Common myeloid progenitor, CD34-positive (primary cell): ENCODE data around the gene XYLB. TPM values are rescaled to one million over a fixed set of nuclear protein-coding genes. Genes with fewer than 3 reads are reported as not detected.
A peak's percentile ranks its signal among the peaks of the same experiment; 100 is the strongest.
"Not testable (repeated sequence)": the region's sequence is repeated elsewhere in the genome, so short reads cannot be mapped to it uniquely, and the experiment has no call there.

Experiments used
- CTCF ChIA-PET: fragments of 350-600 bp; sonication (Branson Sonifier 250); formaldehyde crosslinking; loops from one replicate; lab custom pipeline; 2021; ENCODE audit warnings: antibody characterized with exemption; lab: Charles Lee
- POLR2A ChIA-PET: fragments of 350-600 bp; sonication (Branson Sonifier 250); formaldehyde crosslinking; loops from one replicate; lab custom pipeline; 2021; ENCODE audit warnings: antibody characterized with exemption; lab: Charles Lee
- DNase-seq, 3 donors: peaks; one replicate each; pipeline versions ENCODE4 v3.0.0 to v3.0.0-alpha.2; 2013
- H3K27ac ChIP-seq, 2 experiments: 1 replicate in 1 of 2; 2 replicates in 1 of 2; pipeline ENCODE4 v1.7.0; 2013; ENCODE audit warnings: inconsistent platforms in 2 of 2, low read length in 2 of 2, mild to moderate bottlenecking in 2 of 2, low read depth in 1 of 2, moderate library complexity in 1 of 2; ENCODE audit not compliant: severe bottlenecking in 2 of 2, insufficient read depth in 1 of 2, poor library complexity in 1 of 2
- H3K27me3 ChIP-seq, 5 experiments: replicated peaks in 2 of 5; 1 replicate in 3 of 5; 2 replicates in 2 of 5; pipeline versions ENCODE4 v1.6.1 to v1.7.0; 2013; ENCODE audit warnings: low read length in 4 of 5, mild to moderate bottlenecking in 2 of 5, moderate library complexity in 2 of 5, inconsistent platforms in 1 of 5; ENCODE audit not compliant: insufficient read depth in 5 of 5, control insufficient read depth in 4 of 5
- H3K36me3 ChIP-seq, 4 experiments: 1 replicate in 2 of 4; 2 replicates in 2 of 4; pipeline versions ENCODE4 v1.6.1 to v1.7.0; 2013; ENCODE audit warnings: low read length in 3 of 4, control low read depth in 1 of 4, mild to moderate bottlenecking in 1 of 4; ENCODE audit not compliant: control insufficient read depth in 4 of 4, insufficient read depth in 4 of 4
- H3K4me1 ChIP-seq, 4 experiments: 1 replicate in 3 of 4; 2 replicates in 1 of 4; pipeline versions ENCODE4 v1.6.1 to v1.7.1; 2013; ENCODE audit warnings: low read length in 3 of 4, mild to moderate bottlenecking in 3 of 4, control low read depth in 1 of 4, inconsistent platforms in 1 of 4, moderate library complexity in 1 of 4; ENCODE audit not compliant: control insufficient read depth in 4 of 4, insufficient read depth in 4 of 4; ENCODE audit errors: control extremely low read depth in 1 of 4
- H3K4me3 ChIP-seq, 7 experiments: 1 replicate in 4 of 7; 2 replicates in 3 of 7; pipeline versions ENCODE4 v1.5.1 to v1.7.0; 2013; ENCODE audit warnings: mild to moderate bottlenecking in 7 of 7, low read length in 6 of 7, moderate library complexity in 6 of 7, inconsistent platforms in 2 of 7, low read depth in 2 of 7, control low read depth in 1 of 7; ENCODE audit not compliant: insufficient read depth in 4 of 7, control insufficient read depth in 1 of 7; ENCODE audit errors: extremely low read depth in 1 of 7
- H3K9me3 ChIP-seq, 5 experiments: 1 replicate in 4 of 5; 2 replicates in 1 of 5; pipeline versions ENCODE4 v1.6.1 to v1.7.1; 2013; ENCODE audit warnings: low read length in 4 of 5, mild to moderate bottlenecking in 2 of 5, inconsistent platforms in 1 of 5, low read depth in 1 of 5, moderate library complexity in 1 of 5; ENCODE audit not compliant: control insufficient read depth in 4 of 5, insufficient read depth in 2 of 5; ENCODE audit errors: control extremely low read depth in 1 of 5
- WGBS: methylation state at CpG from one replicate; pipeline ENCODE4 v1.1.5; 2013; ENCODE audit not compliant: insufficient coverage; 5-methylcytosine and 5-hydroxymethylcytosine counted together
- polyA plus RNA-seq: library from polyadenylated mRNA; unstranded; fragments of 120-200 nt; gene quantifications from one replicate; pipeline ENCODE4 v1.2.1, GENCODE V29; 2013

XYLB gene
- 1.6 TPM for polyA plus RNA-seq

DNA sequence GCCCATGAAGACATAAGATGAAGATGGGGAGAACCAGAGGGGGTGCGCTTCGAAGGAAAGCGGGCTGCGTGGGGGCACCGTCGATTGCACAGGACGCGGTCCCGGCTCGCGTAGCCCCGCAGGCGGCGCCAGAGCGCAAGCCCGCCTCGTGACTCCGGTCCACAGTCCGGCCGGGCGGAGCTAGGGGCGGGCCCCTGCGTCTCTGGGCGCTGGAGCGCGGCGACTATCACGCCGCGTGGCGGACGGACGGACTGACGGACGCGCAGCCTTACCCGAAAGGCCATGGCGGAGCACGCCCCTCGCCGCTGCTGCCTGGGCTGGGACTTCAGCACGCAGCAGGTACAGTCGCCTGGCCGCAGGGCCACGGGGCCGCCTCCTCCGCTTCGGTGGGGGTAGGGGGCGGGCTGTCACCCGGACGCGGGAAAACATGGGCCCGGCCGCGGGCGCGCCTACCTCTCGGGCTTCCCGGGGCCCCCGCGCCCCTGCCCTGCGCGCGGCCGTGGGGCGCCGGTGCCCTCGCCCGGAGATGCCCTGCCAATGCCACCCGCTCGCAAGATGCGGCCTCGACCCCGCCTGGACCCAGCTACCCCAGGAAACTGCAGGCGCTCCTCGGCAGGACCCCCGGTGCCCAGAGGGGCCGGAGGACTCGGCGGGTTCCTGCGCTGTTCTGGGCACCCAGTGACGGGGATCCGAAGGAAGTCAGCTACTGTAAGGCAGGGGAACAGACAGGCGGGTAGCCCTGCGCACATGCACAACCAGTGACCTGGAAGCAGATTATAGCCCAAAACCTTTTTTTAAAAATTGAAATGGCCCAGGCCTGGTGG lies at the start of gene XYLB:
Gene XYLB, plus strand, starts transcription at position 199 of the 824 bp plus-strand sequence. Its CDS starts 84 bp downstream, at position 283.
- peak within 1 kb of the TSS; percentile 28 to 86 (median 75) for H3K4me3 ChIP-seq
- peak within 1 kb of the TSS in 1 of 2 experiments; percentile 25 for H3K27ac ChIP-seq
- WGBS = under 1% methylated on average over 72 of the region's 85 CpGs
- H3K9me3 ChIP-seq = no peaks in the 10 kb centered on the region
- H3K4me1 ChIP-seq = peaks cover 0 to 14% (median 9%) of the 10 kb centered on the region in 4 experiments
- DNase-seq = peak; percentile 73 to 81 (median 80)
- no peaks in the 10 kb centered on the region for H3K27me3 ChIP-seq
- POLR2A ChIA-PET = no interaction called here
- CTCF ChIA-PET = interaction anchor here (0.7 to 5.9 kb wide), 29 partner anchors 9 to 497 kb away, joined by 3 to 98 read pairs (median 4); partner anchors contain the start of gene ACAA1
- peaks cover 0 to 10% (median 0%) of the 10 kb centered on the region in 4 experiments for H3K36me3 ChIP-seq

DNA sequence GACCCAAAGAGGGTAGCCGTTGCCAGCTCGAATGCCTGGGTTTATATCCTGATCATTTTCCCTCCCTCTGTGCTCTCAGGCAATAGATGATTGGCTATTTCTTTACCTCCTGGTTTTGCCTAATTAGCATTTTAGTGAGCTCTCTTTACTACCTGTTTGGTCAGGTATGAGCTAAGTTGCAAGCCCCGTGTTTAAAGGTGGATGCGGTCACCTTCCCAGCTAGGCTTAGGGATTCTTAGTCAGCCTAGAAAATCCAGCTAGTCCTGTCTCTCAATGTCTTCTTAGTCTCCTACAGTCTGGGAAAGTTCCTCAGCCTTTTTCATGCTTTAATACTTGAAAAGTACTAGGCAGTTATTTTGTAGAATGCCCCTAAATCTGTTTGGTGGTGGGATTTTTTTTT lies 49.5 kb upstream of the XYLB start:
- H3K27ac ChIP-seq, H3K27me3 ChIP-seq, H3K4me3 ChIP-seq, H3K9me3 ChIP-seq, H3K4me1 ChIP-seq, H3K36me3 ChIP-seq, DNase-seq, POLR2A ChIA-PET: not testable (repeated sequence)
- WGBS = 93% methylated on average over 4 of the region's 4 CpGs
- CTCF ChIA-PET = interaction anchor here (0.8 to 1.5 kb wide), 3 partner anchors 49 to 177 kb away, joined by 3 to 4 read pairs (median 4); partner anchors contain the start of gene XYLB

DNA sequence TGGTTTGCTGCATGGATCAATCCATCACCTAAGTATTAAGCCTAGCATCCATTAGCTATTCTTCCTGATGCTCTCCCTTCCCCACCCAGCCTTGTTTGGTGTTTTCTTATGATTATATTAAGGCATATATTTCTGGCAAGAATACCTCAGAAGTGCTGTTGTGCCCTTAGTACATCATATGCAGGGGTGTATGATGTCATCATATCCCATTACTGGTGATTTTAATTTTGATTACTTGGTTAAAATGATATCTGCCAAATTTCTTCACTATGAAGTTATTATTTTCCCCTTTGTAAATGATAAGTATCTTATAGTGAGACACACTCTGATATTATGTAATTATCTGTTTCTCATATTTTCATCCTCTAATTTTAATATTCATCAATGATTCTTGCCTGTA lies 49.0 kb upstream of the XYLB start:
- Histone ChIP-seq H3K4me1 (no peaks in the 10 kb centered on the region), H3K27ac (no peak overlapping the region), H3K4me3 (no peak overlapping the region), H3K36me3 (no peaks in the 10 kb centered on the region), H3K27me3 (no peaks in the 10 kb centered on the region), H3K9me3 (no peaks in the 10 kb centered on the region)
- CTCF ChIA-PET = interaction anchor here (1.0 to 1.9 kb wide), 10 partner anchors 11 to 183 kb away, joined by 3 to 10 read pairs (median 4); partner anchors contain the start of gene XYLB
- no peak for DNase-seq
- POLR2A ChIA-PET = no interaction called here

DNA sequence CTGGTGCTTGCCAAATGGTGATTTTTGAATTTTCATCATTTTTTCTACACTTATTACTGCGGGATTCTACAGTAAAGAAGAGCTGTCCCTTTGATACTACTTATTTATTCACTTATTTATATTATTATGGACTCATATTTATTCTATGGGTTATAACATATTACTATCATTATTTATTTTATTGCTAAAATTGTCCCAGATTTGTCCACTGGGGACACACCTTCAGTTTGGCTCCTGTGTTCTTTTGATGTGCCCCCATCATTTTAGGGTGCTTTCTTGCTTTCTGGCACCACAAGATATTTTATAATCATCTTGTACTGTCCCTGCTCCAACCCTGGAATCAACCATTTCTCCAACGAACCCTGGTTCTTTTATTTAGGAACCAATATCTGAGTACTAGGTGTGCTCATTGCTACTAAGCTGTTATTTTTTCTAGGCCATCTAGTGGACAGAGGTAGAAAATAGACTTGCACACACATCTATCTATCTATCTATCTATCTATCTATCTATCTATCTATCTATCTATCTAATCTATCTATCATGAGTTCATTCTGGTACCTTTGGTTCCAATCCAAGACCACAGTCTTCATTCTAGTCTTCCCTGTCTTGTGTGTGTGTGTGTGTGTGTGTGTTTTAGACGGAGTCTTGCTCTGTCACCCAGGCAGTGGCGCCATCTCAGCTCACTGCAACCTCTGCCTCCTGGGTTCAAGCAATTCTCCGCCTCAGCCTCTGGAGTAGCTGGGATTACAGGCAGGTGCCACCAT lies 48.5 kb upstream of the XYLB start:
- WGBS = 100% methylated on average over 2 of the region's 5 CpGs
- H3K27me3 ChIP-seq = no peaks in the 10 kb centered on the region
- CTCF ChIA-PET = interaction anchor here (0.6 to 1.9 kb wide), 15 partner anchors 10 to 183 kb away, joined by 3 to 10 read pairs (median 4); partner anchors contain the start of gene XYLB
- H3K27ac ChIP-seq = no peak overlapping the region
- DNase-seq = peak; percentile 14 to 34 (median 22)
- H3K36me3 ChIP-seq = no peaks in the 10 kb centered on the region
- H3K4me1 ChIP-seq = no peaks in the 10 kb centered on the region
- H3K4me3 ChIP-seq = no peak overlapping the region
- no peaks in the 10 kb centered on the region for H3K9me3 ChIP-seq
- POLR2A ChIA-PET = no interaction called here

DNA sequence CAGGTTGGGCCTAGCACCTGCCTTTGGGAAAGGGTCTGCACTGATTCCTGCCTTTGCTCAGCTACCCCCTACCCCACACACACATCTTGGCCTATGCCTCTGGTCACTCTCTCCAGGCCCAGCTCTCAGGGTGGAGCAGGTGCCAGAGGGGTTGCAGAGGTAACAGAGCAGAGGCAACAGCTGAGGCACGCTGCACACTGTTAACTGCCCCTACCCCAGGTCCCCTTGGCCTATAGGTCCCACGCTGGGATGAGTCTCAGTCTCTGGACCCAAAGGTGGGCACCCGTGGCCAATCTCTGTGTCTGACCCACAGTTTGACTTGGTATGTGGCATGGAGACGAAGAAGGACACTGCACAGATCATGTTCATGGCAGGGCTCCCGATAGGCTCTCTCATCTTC lies 39.6 kb upstream of the XYLB start:
- Histone ChIP-seq H3K4me1 (no peaks in the 10 kb centered on the region), H3K36me3 (no peaks in the 10 kb centered on the region), H3K4me3 (no peak overlapping the region), H3K27ac (no peak overlapping the region), H3K27me3 (no peaks in the 10 kb centered on the region), H3K9me3 (no peaks in the 10 kb centered on the region)
- POLR2A ChIA-PET = no interaction called here
- CTCF ChIA-PET = no interaction called here
- DNase-seq = no peak
- 98% methylated on average over 4 of the region's 5 CpGs for WGBS

DNA sequence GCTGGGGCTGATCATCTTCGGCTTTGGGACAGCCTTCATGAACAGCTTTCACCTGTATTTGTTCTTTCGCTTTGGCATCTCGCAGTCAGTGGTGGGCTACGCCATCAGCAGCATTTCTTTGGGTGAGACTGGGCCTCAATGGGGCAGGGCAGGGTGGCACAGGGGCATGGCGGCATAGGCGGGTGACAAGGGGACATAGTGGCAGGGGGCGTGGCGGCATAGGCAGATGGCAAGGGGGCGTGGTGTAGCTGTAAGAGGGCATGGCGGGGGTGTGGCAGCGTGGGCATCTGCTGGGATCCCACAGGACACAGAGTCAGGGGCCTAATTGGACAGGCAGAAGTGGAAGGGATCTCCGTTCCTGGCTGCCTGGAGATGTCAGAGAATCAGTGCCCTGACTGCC lies 39.0 kb upstream of the XYLB start:
- no peak for DNase-seq
- H3K36me3 ChIP-seq = no peaks in the 10 kb centered on the region
- ChIA-PET CTCF (interaction anchor here (1.2 kb wide), 1 partner anchor 10 kb away, joined by 3 read pairs; no protein-coding TSS in a partner anchor), POLR2A (no interaction called here)
- 100% methylated on average over 8 of the region's 12 CpGs for WGBS
- no peaks in the 10 kb centered on the region for H3K27me3 ChIP-seq
- H3K27ac ChIP-seq = no peak overlapping the region
- no peaks in the 10 kb centered on the region for H3K9me3 ChIP-seq
- H3K4me3 ChIP-seq = no peak overlapping the region
- H3K4me1 ChIP-seq = no peaks in the 10 kb centered on the region
